Tibial nerve (tissue), 3 donors: ENCODE measurements around the gene NALCN.

Experiments
- CTCF ChIP-seq, 5 experiments: fragments of 200-600 bp in 3 of 5; fragments of 450-650 bp in 2 of 5; sonication (generic) in 3 of 5; IDR thresholded peaks; one replicate each; pipeline ENCODE4 v1.5.1; 2016 to 2019; ENCODE audit warnings: antibody characterized with exemption in 5 of 5, mild to moderate bottlenecking in 3 of 5, moderate library complexity in 2 of 5
- POLR2A ChIP-seq, 2 donors: fragments of 450-650 bp; IDR thresholded peaks; one replicate each; pipeline ENCODE4 v1.6.1; 2017; ENCODE audit warnings: antibody characterized with exemption in 2 of 2, mild to moderate bottlenecking in 2 of 2, moderate library complexity in 2 of 2

DNA sequence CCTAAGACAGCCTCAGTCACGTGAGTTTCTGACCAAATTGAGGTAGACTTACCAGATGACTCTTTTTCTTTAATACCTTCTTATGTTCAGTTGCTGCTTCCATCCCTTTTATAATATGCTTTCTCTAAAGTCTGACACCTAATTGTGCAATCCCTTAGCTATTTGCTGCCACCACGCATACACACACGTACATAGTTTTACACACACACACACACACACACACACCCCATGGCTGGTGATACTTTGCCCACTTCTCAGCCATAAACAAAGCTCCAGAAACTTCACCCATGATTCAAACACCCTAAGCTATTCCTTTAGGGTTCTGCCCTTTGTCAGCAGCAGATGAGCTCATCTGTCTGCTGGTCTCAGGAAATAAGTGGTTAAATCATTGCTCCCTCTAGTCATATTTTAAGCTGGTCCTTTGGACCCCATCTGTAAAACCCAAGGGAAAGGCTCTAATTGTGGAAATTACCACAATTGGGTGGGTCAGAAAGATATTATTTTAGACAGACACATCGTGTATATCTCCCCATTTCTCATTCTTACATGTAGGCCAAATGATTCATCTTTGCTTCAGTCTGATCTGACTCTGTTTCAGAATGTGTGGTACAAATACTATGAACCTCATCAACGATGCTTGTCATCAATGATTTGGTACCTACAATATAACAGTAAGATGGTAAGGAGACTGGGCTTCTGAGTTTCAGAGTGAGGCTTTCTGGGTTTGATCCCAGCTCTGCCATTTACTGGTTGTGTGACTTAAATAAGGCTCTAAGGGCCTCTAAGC is 69.2 kb downstream of the NALCN start:
- no peak for TF ChIP-seq CTCF (IDR thresholded peaks at IDR 0.05)
- TF ChIP-seq POLR2A (IDR thresholded peaks at IDR 0.05), result no peak
